Bone marrow (tissue), 2 donors: ENCODE measurements around the gene ATG13.
"Not testable (repeated sequence)": the region's sequence is repeated elsewhere in the genome, so short reads cannot be mapped to it uniquely, and the experiment has no call there.

Experiments
- DNase-seq, 2 donors: peaks; one replicate each; lab custom pipeline; 2025; lab: John Stamatoyannopoulos, UW

The ATG13 gene

DNA sequence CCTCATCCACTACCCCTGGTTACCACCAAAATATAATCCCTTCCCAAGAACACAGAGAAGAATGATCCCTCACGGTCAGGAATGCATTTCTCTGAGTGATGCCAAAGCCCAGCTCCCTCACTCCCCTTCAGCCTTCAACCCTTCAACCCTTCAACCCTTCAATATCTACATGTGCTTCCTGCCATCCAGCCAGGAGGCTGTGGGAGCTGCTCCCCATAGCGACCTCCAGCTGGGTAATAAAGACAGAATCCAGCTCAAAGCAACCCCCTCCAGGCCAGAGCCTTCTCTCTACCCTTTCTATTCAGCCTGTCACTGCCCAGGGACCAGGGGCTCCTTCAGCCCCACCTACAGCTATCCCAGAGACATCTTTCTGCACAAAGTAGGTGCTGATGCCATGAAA lies 80.4 kb downstream of the ATG13 start:
- DNase-seq: no peak

DNA sequence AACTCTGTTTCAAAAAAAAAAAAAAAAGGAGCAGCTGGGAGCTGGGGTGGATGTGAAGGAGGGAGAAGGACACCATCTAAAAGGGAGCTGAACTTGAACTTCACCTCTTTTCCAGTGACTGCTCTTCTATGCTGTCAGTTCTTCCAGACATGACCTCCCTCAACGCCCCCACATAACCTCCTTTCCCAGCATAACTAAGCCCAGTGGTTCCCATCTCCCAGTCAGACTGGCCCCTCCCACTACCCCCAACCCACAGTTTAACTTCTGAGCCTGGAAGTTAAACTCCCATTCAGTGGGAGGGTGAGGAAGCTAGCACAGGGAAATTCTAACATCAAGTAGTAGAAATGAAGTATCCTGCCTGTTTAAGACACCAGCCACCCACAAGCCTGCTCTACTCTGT lies 81.2 kb downstream of the ATG13 start:
- DNase-seq: no peak

DNA sequence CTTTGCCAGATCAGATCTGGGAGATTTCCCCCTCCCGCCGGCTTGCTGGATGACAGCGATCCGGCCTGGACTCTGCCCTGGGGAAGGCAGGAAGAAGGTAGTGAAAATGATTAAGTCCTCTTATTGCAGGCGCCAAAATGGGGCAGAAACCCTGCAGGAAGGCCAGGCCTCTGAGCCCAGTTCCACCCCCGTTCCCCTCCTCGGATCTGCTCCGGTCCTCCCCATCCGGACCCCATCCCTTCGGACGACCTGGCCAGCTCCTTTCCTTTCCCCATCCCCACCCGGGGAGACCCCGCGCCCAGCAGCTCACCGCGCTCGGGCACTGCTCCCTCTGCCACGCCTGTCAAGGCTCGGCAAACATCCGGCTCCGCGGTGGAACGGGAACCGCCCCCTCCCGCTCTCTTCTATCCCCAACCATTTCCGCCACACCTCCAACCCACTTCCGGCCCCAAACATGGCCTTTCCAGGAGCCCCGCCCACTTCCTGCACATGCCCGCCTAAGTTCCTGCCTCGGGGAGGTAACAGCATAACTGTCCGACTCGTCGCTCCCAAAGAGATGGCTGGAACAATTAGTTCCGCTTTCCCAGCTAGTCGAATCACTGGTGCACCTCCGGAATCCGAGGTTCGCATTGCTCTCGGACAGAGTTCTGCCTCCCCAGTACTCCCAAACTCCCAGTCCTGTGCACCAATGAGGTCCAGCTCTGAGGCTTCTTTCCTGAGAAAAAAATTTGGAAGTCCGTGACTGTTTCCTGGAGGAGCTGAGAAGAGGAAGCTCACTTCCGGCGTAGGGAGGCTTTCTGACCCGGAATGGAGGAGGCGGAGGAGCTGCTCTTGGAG lies 83.1 kb downstream of the ATG13 start, which contains the start of the genes ARHGAP1 and ZNF408:
TSS of gene ARHGAP1 (minus strand) at position 379 of the 837 bp plus-strand sequence. CDS start 4,512 bp downstream, outside the sequence.
TSS of gene ZNF408 (plus strand) at position 791 of the 837 bp plus-strand sequence. CDS start at position 808, 17 bp downstream.
- DNase-seq: peak; percentile 93 to 99

DNA sequence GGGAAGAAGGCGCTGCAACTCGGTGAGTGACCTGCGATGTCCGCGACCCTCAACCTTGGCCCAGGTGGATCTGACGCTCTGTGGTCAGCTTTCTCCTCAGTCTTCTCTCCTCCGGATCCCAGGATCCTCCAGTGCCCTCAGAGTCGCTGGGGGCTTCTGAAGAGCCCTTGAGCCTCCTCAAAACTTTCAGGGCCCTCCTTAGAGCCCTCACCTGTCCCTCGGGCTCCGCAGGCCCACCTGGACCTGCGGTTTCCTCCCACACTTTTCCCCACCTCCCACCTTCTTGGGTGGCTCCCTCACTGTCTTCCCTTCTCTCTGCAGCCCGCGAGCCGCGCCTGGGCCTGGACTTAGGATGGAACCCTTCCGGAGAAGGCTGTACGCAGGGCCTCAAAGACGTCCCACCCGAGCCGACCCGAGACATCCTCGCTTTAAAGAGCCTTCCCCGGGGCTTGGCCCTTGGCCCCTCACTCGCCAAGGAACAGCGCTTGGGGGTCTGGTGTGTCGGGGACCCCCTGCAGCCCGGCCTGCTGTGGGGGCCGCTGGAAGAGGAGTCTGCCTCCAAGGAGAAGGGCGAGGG lies 83.8 kb downstream of the ATG13 start:
- DNase-seq: no peak

DNA sequence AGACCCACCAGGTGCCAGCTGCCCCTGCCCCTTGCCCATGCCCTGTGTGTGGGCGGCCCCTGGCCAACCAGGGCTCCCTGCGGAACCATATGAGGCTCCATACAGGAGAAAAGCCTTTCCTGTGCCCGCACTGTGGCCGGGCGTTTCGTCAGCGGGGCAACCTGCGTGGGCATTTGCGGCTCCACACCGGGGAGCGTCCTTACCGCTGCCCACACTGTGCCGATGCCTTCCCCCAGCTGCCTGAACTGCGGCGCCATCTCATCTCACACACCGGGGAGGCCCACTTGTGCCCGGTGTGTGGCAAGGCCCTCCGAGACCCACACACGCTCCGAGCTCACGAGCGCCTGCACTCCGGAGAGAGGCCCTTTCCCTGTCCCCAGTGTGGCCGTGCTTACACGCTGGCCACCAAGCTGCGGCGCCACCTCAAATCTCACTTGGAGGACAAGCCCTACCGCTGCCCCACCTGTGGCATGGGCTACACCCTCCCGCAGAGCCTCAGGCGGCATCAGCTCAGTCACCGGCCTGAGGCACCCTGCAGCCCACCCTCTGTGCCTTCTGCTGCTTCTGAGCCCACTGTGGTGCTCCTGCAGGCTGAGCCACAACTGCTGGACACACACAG lies 87.8 kb downstream of the ATG13 start:
- no peak for DNase-seq

DNA sequence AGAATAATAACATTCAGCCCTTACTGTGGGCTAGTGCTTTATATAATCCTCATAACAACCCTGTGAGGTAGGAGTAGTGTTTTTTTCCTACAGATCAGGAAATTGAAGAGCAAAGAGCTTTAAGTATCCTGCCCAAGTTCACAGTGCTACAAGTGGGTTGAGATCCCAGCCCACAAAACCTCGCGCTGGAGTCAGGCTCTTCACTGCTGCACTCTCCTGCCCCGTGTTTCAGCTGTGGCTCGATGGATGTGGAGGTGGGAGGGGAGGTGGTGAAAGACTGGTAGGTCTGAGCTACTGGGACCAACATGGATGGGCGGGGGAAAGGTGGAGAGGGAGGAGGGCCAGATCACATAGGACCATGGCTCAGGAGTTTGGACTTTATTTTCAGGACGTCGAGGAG lies 89.5 kb downstream of the ATG13 start:
- DNase-seq: no peak

DNA sequence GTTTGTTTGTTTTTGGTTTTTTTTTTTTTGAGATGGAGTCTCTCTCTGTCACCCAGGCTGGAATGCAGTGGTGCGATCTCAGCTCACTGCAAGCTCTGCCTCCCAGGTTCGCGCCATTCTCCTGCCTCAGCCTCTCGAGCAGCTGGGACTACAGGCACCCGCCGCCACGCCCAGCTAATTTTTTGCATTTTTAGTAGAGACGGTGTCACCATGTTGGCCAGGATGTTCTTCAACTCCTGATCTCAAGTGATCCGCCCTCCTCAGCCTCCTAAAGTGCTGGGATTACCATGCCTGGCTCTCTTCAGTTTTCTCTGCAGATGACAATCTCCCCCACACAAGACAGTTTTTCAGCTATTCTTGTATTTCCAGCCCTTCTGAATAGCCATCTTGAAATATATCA lies 92.0 kb downstream of the ATG13 start:
- not testable (repeated sequence) for DNase-seq

DNA sequence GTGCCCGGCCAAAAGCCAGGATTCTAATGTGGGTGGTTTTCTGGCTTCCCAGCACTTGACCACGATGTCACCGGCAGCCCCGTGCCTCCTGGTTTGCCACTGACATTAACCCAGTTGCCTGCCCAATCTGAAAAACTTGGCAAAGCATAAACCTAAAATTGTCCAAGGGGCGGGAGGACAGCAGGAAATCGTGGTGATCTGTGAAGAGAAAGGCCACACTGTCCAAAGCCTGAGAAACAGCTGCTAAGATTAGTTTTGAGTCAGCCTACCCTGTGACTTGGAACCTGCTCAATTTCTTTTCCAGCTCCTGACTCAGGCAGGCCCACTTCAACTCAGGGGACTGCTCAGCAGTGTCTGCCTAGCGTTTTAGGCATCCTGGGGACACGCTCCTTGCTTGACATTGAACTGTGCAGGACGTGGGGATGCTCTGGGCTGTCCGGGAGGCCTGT lies 93.5 kb downstream of the ATG13 start:
- DNase-seq: no peak

DNA sequence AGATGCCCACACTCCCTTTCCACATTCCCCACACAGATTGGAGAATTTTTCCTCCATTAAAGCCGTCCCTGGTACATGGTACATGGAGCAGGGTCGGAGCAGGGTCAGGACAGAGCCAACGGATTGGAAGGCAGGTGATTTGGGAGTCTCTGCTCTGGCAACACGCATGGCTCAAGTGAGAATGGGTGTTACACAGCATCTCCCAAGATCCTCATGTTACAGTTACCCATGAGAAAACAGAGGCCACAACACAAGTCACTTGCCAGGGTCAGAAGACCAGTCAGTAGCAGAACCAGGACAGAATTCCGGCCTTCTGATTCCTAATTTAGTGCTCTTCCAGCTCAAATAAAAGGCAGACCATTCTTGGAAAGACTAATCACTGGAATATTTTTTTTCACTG lies 94.0 kb downstream of the ATG13 start:
- DNase-seq: no peak

DNA sequence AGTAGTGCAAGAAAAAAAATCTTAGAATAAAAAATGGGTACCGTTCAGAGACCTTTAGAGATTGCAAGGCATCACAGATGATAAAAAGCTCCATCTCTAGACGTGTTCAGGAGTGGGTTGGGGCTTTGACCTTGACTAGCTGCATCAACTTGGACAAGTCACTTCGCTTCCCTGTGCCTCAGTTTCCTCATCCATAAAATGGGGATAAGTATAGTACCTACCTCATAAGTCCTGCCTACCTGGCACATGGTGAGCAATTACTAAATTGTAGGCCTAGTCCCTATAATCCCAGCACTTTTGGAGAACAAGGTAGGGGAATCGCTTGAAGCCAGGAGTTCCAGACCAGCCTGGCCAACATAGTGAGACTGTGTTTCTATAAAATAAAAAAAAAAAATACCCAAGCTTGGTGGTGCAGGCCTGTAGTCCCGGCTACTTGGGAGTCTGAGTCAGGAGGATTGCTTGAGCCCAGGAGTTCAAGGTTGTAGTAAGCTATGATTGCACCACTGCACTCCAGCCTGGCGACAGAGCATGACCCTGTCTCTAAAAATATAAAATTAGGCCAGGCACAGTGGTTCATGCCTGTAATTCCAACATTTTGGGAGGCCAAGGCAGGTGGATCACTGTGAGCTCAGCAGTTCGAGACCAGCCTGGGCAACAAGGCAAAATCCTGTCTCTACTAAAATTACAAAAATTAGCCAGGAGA lies 95.7 kb downstream of the ATG13 start:
- DNase-seq: no peak

DNA sequence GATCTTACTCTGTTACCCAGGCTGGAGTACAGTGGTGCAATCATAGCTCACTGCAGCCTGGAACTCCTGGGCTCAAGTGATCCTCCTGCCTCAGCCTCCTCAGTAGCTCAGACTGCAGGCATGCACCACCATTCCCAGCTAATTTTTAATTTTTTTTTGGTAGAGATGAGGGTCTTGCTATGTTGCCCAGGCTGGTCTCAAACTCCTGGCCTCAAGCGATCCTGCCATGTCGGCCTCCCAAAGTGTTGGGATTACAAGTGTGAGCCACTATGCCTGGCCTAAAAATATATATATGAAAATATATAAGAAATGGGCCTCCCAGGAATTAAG lies 100.4 kb downstream of the ATG13 start:
- not testable (repeated sequence) for DNase-seq

DNA sequence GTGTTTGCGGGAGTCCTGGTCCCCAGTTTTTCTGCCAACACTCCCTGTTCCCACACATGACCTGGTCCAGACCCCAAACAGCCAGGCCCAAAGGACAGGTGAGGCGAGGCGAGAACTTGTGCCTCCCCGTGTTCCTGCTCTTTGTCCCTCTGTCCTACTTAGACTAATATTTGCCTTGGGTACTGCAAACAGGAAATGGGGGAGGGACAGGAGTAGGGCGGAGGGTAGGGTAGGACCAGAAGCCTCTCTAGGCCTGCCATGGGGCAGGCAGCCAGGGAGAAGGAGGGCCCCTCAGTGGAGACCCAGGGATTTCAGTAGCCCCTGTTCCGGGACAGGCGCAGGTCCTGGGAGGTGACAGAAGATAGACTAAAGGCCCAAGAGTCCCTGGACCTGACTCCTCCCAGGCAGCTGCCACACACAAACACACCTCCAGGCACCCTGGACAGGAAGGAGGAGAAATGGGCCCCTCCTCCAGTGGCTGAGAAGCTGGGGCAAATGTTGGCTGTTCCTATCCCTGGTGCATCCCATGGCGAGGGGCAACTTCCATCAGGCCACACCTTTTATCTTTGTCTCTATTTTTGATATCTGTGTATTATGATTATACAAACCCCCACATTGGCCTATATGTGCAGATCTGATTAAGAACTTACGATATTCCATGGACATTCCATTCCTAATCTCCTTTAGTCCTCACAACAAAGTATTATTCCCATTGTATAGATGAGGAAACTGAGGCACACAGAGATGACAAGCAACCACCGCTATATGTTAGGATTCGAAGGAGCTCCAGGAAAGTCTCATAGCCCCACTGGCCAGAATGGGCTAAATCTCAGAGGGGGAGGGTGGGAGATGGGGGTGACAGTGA lies 101.0 kb downstream of the ATG13 start:
- DNase-seq: no peak

DNA sequence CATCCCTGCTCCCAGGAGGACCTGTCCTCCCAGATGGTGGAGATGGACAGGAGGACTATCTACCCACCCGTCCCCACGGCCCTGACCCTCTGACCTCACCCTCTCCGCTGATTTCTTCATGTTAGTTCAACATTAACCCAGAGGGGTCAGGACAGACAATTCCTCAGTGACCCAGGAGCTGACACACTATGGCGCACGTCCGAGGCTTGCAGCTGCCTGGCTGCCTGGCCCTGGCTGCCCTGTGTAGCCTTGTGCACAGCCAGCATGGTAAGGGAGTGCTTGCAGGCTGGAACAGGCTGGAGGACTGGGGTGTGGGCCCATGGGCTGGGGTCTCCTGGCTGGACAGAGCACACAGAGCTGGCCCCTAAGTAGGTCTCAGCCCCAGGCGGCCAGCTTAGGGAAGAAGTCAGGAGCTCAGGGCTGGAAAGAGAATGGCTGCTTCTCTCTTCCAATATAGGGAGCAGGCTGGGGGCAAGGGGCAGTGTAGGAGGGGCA lies 101.7 kb downstream of the ATG13 start, which contains the start of gene F2:
TSS of gene F2 (plus strand) at position 166 of the 495 bp plus-strand sequence. CDS start at position 189, 23 bp downstream.
- DNase-seq: no peak

DNA sequence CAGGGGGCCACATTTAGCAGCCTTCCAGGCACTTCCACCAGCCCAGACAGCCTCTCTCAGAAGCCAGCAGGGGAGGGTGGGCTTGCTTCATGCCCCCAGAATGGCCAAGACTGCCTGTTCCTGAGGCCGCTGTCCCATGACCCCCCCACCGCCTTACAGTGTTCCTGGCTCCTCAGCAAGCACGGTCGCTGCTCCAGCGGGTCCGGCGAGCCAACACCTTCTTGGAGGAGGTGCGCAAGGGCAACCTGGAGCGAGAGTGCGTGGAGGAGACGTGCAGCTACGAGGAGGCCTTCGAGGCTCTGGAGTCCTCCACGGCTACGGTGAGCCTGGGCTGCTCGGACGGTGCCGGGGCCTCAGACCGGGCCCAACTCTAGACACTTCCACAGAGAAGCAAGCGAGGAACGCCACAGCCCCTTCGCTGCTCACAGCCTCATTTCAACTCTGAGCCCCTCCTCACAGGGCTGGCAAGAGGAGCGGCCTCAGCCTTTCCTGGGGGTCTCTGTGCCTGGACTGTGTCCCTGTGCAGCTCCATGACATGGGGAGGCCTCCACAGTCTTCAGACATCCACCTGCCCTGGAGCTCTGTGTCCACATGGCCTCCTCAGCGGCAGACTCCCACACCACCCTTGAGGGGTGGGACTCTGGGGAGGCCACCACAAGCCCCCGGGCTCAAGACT lies 102.3 kb downstream of the ATG13 start:
- no peak for DNase-seq

DNA sequence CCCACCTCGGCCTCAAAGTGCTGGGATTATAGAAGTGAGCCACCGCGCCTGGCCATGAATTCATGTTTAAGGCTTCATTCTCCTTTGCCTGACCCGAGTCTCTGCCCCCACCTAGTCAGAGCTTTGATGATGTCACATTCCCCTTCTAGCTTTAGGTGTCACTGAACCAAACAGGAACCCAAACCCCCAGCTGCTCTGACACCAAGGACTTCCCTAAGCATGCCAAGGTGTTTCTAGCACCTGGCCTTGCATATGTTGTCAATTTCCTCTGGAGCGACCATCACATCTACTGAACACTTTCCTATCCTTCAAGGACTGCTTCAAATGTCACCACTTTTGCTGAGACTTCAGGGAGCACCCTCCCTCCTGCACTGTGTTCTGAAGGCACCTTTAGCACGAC lies 103.9 kb downstream of the ATG13 start:
- no peak for DNase-seq

DNA sequence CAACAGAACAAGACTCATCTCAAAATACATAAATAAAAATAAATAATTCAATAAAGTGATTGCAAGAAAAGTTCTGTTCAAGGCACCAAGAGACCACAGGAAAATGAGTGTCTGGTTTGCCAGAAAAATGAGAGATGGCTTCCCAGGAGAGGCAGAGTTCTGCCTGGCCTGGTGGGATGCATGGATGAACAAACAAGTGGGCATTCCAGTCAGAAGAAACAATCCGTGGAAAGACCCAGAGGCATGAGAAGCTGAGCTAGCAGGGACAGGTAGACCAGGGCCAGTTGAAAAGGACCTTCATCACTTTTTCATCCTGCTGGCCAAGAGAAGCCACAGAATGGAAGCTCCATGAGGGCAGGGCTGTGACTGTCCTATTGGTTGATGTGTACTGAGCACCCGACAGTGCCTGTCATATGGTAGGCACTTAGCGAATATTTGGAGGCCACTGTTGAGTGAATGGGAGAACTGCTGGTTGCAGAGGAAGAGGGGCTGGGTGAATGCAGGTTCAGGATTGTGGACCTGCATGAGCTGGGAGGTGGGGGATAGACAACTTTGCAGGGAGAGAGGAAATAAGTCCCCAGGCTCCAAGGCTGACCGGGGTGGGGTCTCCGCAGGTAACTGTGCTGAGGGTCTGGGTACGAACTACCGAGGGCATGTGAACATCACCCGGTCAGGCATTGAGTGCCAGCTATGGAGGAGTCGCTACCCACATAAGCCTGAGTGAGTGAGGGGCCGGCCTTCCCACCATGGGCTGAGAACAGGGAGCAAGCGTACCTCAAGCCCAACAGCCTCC lies 105.4 kb downstream of the ATG13 start:
- no peak for DNase-seq

DNA sequence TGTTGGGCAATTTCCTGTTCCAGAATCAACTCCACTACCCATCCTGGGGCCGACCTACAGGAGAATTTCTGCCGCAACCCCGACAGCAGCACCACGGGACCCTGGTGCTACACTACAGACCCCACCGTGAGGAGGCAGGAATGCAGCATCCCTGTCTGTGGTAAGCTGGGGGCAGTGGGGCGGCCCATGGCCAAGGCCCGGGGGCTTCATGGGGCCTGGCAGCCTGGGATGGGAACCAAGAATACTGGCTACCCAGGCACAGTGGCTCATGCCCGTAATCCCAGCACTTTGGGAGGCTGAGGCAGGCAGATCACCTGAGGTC lies 106.0 kb downstream of the ATG13 start:
- DNase-seq: no peak

DNA sequence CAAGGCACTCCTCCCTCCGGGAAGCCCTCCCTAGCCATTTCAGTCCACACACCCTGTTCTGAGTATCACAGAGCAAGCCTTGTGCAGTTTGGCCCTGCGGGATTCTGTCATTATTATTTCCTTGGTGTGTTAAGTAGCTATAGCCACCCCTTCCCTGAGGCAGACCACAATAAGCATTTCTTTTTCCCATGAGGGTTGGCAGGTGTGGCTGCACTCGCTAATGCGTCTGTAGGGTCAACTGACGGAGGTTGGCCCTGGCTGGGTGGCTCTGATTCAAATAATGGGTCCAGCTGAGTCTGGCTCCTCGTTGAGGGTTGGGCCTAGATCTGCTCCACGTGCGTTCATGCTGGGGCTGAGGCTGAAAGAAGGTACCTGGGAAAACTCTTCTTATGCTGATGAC lies 106.7 kb downstream of the ATG13 start:
- no peak for DNase-seq
